ENCODE data around the gene USP2.

The USP2 gene

GRCh38 chr11:119376197-119376847 is 5.2 kb downstream of the USP2 start:
- FAIRE-seq = no peak

GRCh38 chr11:119375337-119376196 is 5.9 kb downstream of the USP2 start:
- FAIRE-seq = no peak

GRCh38 chr11:119374632-119375336 is 6.7 kb downstream of the USP2 start:
- no peak for FAIRE-seq

DNA sequence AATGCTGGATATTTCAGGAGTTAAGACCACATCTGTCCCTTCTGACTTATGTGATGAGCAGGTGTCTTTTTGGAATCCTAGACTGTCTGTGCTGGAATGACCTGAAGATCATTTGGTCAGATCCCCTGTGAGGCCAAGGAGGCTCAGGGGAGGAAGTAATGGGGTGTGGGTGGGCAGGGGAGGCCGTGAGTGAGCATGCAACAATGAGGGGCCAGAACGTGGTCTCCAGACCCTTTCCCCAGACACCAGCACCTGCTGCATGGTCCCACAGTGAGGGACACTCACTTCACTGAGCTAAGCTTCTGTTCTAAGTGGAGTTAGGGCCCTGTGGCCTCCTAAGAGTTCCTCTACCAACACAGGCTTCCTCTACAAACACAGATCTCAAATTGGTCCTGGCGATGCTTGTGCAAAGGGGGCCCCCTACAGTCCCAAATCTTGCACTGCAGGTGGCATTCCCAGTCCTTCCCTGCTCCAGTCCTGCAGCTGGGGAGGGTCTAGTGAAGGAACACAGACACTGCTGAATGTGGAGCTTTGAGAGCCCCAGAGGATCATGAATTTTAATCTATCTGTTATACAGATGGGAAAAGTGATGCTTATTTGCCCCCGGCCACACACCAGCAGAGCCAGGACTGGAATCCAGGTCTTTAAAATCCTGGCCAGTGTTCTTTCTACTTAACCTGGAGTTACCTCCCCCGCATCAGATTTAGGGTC is 7.4 kb downstream of the USP2 start:
- no peak for FAIRE-seq

DNA sequence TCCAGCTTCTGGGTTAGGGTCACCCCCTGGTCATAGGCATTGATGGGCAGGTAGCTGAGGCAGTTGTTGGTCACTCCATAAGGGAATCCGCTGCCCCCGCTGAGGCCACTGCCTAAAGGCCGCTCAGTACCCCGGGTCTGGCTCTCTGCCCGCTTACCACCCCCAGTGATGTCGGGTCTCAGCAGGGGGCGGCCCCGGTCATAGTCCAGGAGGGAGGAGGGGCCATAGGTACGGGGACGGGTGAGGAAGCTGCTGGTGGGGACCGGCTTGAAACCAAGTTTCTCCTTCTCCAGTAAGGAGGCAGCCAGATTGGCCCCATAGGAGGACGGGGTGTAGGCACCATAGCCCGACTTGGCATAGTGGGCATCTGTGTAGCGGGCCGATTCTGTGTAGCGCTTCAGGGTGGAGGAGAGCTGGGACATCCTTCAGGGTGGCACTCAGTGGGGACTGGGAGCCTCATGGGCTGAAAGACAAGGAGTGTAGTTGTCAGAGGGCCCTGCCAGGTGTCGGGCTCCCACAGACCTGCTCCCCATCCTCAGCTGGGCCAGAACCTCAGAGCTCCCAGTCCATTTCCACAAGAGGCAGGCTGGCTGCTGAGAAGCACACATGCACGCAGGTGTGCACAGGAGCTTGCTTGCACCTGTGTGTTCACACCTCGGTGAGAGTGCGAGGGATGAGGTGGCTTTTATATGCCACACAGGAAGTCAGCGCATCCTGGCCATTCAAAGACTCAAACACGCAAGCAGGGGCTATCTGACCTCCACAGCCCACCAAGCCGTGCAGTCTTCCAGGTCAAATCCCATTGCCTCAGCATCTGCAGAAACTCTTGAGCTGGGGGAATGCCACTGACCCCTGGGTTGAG is 8.2 kb downstream of the USP2 start:
- FAIRE-seq = no peak

GRCh38 chr11:119372260-119373058 is 9.0 kb downstream of the USP2 start:
- no peak for FAIRE-seq

DNA sequence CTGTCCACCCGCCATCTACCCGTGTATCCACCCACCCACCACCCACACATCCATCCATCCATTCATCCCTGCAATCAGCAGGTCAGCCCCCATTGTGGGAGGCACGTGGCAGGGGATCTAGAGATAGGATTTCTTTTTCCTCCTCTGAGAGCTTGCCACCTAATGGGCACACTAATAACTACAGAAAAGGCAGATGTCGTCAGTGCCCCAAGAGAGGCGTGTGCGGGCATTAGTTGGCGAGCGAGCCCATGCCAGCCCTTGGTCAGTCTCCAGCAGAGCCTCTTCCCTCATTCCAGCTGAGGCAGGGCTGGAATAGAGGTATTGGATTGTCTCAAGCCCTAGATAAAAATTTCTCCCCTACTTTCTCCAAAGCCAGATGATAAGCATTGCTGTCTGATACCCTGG is 9.7 kb downstream of the USP2 start:
- no peak for FAIRE-seq

DNA sequence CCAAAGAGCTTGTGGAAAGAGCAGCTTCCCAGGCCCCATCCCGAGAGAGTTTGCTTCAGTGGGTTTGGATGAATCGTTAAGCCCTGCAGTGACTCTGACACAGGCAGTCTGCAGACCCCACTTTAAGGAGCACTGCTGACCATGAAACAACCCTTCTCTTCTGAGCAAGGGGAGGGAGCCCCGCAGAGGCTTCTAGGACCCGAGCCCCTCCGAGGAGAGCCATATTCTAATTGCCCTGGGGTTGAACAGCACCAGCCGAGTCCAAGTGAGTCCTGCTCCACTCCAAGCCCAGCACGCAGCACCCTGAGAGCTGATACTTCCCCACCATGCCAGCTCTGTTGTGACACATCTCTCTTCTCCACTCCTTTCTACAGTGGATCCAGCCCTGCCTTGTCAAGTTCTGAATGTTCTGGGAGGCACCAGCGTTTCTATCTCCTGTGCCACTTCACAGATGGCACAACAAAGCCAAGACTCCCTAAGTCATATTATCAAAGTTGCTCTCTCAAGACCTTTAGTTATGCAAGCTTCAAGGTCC is 10.4 kb downstream of the USP2 start:
- no peak for FAIRE-seq

DNA sequence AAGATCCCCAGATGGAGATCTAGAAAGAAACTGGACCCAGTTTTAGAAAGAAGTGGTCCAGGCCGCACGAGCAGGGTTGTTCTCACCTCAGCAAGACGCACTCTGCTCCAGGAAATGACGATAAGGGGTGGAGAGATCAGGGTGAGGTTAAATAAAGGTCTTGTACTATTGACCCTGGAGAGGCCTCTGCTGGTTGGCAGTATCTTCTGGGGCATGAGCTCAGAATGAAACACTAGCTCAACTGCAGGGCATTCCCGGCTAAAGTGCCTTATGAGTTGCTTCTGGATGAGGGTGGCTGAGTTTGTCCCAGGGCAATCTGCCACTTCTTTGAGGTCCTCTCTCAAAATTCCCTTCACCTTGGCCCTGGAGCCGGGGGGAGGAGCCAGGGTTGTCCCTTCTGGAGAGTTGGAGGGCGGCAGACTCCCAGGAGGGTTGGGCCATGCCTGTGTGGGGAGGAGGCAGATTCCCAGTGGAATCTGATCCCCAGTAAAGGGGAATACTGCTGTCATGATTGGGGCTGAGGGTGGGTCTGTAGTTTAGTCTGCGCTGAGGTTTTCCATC is 10.9 kb downstream of the USP2 start:
- no peak for FAIRE-seq

GRCh38 chr11:119369132-119369925 is 12.2 kb downstream of the USP2 start:
- no peak for FAIRE-seq

DNA sequence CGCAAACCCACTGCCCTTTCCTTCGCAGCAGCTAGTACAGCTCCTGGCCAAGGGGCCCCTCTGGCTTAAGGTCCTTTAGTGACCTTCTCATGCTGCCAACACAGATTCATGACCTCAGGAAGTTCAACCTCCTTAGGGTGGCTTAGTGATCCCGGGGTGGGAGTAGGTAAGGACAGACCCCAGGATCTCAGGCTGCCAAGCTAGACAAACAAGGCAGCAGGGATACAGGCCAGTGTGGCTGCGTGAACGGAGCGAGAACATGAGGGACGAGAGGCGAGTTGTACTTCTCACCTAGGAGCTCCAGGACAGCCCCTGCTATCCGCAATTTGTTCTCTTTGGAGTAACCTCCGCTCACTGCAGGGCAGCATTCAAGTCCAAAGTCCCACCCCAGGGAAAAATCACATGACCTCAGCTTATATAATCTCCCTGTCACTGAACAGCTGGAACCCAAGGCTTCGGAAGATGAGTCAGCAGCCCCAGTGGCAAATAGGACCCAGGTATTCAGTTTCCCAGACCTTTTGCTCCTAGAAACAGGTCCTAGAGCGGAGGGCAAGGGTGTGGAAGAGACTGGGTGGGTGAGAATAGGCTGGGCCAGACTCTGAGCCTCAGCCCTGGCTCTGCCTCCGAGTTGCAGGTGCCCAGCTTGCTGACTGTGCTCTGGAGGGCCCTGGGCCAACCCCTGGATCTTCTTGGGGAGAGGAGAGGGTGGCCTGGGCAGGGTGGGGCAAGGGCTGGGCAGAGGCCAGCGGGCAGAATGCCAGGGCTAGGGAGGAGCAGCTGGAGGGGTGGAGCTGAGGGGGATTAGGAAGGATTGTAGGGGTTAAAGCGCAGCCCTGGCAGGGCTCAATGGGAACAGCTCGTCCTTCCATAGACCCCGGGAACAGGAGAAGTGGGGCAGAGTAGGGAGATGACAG is 13.1 kb downstream of the USP2 start:
- peak; percentile 13 for FAIRE-seq

- no peak for FAIRE-seq
Observed at GRCh38 chr11:119367661-119368120, 13.8 kb downstream of the USP2 start.

DNA sequence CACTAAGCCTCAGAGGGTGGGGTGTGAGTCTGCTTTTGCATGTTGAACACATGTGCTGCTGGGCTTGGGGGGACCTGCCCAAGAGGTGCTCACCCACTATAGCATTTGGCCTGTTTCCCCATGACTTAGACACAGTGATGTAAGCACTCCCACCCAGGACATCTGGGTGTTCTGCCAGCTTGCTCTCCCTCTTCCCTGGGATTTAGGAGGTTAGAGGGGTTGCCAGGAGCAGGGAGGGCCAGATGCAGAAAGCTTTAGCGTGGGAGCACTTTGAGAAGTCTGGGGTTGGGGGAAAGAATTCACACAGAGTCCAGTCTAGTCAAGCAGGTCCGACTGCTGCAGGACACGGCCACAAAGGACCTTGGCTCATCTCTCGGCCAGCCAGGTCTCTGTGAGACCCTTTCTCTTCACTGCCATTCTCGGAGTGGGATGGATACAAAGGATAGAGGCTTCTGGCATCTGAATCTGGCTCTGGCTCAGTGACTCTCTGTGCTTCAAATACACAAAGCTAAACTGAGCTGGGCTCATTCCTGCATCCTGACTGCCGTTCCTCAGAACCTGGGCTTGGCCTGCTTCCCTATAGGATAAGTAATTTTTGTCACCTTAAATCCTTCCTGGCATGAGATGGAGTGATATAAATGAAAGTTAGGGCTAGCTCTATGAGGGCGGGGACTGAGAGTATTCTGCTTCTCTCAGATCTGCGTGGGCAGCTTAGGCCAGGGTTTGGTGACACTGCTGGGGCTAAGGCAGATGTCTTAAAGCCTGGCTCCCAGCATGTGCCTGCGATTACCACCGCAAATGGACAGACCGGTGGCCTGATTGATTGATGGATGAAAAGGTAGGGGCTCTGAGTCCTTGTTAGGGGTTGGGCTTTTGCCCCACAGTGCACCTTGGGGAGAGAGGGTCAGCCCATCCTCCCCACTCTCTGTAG is 14.5 kb downstream of the USP2 start:
- FAIRE-seq = no peak

- FAIRE-seq = no peak
Observed at GRCh38 chr11:119365071-119365591, 16.4 kb downstream of the USP2 start.

DNA sequence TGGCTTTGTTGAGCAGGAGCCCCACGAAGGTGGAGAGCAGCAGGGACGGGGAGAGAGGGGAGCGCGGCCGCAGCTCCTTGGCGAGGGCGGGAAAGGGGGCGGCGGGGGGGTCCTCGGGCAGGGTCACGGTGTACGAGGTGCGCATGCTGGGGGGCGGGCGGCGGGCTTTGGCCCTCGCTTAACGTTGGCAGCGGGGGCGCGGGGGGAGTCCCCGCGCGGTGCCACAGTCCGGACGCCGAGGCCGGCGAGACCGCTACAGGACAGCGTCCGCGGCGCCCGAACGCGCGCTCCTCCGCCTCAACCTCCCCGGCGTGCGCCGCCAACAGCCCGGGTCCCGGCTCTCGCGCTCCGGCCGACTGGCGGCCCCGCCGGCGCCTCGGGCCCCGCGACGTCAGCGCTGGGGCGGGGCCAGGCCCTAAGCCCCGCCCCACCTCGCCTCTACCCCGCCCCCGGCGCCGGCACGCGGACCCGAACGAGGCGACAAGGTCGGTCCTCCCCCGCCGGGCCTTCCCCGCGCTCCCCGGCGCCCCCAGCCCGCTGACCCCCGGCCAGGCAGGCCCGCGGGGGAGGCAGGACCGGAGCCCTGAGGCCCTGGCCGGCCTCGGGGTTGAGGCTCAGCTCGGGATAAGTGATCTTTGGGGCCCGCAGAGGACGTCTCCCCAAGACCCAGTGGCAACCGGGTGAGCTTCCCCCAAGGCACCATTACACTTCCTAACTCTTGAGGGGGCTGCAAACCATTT is 17.5 kb downstream of the USP2 start:
- no peak for FAIRE-seq
